Loucy (cell line): ENCODE data around the gene ALK.

Experiments
- H2AFZ ChIP-seq: fragments of 200-600 bp; sonication (generic); 2 replicates; pipeline ENCODE4 v1.6.0; 2016; ENCODE audit warnings: antibody characterized with exemption, mild to moderate bottlenecking, low read length, moderate library complexity
- H3F3A ChIP-seq: fragments of 200-600 bp; 2 replicates; pipeline ENCODE4 v1.6.0; 2016; ENCODE audit warnings: antibody characterized with exemption, low read depth, mild to moderate bottlenecking
- H3K27me3 ChIP-seq: fragments of 200-600 bp; sonication (generic); 2 replicates; pipeline ENCODE4 v1.6.1; 2014; ENCODE audit warnings: low read length, mild to moderate bottlenecking; ENCODE audit not compliant: insufficient read depth, poor library complexity, severe bottlenecking
- H3K36me3 ChIP-seq: fragments of 200-600 bp; sonication (generic); 2 replicates; pipeline ENCODE4 v1.6.1; 2016; ENCODE audit warnings: low read length; ENCODE audit not compliant: insufficient read depth
- H3K4me1 ChIP-seq: fragments of 200-600 bp; sonication (generic); 2 replicates; pipeline ENCODE4 v1.5.1; 2014; ENCODE audit warnings: low read length, mild to moderate bottlenecking; ENCODE audit not compliant: insufficient read depth, poor library complexity, severe bottlenecking
- H3K4me2 ChIP-seq: fragments of 200-600 bp; sonication (generic); 2 replicates; pipeline ENCODE4 v1.6.0; 2014; ENCODE audit warnings: antibody characterized with exemption, low read length, low read depth, mild to moderate bottlenecking; ENCODE audit not compliant: poor library complexity, severe bottlenecking
- H3K4me3 ChIP-seq: fragments of 200-600 bp; sonication (generic); 2 replicates; pipeline ENCODE4 v1.5.1; 2014; ENCODE audit warnings: low read length, mild to moderate bottlenecking, mixed read lengths; ENCODE audit not compliant: poor library complexity, severe bottlenecking
- H3K79me2 ChIP-seq: fragments of 200-600 bp; sonication (generic); 2 replicates; pipeline ENCODE4 v1.6.1; 2014; ENCODE audit warnings: low read length; ENCODE audit not compliant: insufficient read depth
- H3K9ac ChIP-seq: fragments of 200-600 bp; sonication (generic); 2 replicates; pipeline ENCODE4 v1.6.0; 2014; ENCODE audit warnings: mild to moderate bottlenecking, low read depth, low read length, moderate library complexity; ENCODE audit not compliant: poor library complexity, severe bottlenecking
- H3K9me2 ChIP-seq: fragments of 200-600 bp; sonication (generic); replicated peaks from 2 replicates; pipeline ENCODE4 v1.6.1; 2016; ENCODE audit warnings: low read depth, low read length, mixed read lengths
- H3K9me3 ChIP-seq: fragments of 200-600 bp; sonication (generic); 2 replicates; pipeline ENCODE4 v1.6.1; 2014; ENCODE audit warnings: mild to moderate bottlenecking, antibody characterized with exemption, low read length, low read depth; ENCODE audit not compliant: insufficient read depth
- H4K20me1 ChIP-seq: fragments of 200-600 bp; sonication (generic); 2 replicates; pipeline ENCODE4 v1.6.0; 2014; ENCODE audit warnings: antibody characterized with exemption, low read length, mild to moderate bottlenecking; ENCODE audit not compliant: insufficient read depth, poor library complexity, severe bottlenecking
- EZH2phosphoT487 ChIP-seq: fragments of 200-600 bp; IDR thresholded peaks from 2 replicates; pipeline ENCODE4 v1.6.1; 2018; ENCODE audit warnings: antibody characterized with exemption, mild to moderate bottlenecking, moderate library complexity, borderline replicate concordance
- TF ChIP-seq, protein P1 (sequence below): fragments of 200-600 bp; sonication (generic); conservative IDR thresholded peaks from 2 replicates; pipeline ENCODE4 v1.5.1; 2014; ENCODE audit warnings: mild to moderate bottlenecking, antibody characterized with exemption, low read length

Gene ALK

DNA sequence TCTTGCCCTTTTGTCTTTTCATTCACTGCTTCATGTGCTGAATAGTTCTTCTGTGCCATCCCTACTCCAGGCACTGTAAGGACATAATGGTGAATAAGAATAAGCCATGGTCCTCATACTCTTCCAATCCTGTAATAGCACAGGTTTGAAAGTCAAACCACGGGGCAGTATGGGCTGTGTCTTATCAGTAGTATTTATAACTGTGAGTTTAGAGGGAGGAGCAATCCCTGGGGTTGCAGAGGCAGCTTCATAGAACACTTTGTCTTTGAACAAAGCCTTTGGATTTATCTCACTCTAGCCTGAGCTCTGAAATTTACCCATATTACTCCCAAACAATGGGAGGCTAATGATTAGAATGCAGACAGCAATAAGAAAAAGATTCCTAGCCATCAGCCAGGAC is 30.2 kb upstream of the ALK start:
- Histone ChIP-seq H3K4me1 (no peaks in the 10 kb centered on the region), H3K9me2 (no peaks in the 10 kb centered on the region), H3K36me3 (no peaks in the 10 kb centered on the region), H3K4me3 (no peak overlapping the region), H3F3A (no peaks in the 10 kb centered on the region), H2AFZ (no peak overlapping the region), H3K9me3 (no peaks in the 10 kb centered on the region), H4K20me1 (no peaks in the 10 kb centered on the region), H3K79me2 (no peaks in the 10 kb centered on the region), H3K27me3 (no peaks in the 10 kb centered on the region), H3K4me2 (no peak overlapping the region), H3K9ac (no peak overlapping the region)
- TF ChIP-seq, protein P1, sequence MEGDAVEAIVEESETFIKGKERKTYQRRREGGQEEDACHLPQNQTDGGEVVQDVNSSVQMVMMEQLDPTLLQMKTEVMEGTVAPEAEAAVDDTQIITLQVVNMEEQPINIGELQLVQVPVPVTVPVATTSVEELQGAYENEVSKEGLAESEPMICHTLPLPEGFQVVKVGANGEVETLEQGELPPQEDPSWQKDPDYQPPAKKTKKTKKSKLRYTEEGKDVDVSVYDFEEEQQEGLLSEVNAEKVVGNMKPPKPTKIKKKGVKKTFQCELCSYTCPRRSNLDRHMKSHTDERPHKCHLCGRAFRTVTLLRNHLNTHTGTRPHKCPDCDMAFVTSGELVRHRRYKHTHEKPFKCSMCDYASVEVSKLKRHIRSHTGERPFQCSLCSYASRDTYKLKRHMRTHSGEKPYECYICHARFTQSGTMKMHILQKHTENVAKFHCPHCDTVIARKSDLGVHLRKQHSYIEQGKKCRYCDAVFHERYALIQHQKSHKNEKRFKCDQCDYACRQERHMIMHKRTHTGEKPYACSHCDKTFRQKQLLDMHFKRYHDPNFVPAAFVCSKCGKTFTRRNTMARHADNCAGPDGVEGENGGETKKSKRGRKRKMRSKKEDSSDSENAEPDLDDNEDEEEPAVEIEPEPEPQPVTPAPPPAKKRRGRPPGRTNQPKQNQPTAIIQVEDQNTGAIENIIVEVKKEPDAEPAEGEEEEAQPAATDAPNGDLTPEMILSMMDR = no peak
- no peak for TF ChIP-seq EZH2phosphoT487

DNA sequence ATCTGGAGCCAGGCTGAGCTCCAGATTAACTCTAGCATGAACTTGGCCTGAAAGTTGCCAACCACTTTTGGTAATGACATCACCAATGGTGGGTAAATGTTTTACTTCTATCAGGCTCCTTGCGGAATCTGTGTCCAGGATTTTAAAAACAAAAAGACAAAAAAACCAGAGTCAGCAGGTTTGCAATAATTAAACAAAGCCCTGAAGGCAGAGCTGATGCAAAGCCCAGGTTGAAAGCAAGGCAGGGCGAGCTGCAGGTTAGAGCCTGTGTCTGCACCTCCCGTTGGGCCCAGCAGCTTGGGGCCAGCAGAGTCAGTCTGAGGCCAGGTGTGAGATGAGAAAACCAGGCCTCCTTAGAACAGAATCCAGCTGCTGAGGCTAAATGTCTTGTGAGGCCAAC is 29.1 kb upstream of the ALK start:
- no peaks in the 10 kb centered on the region for H3K27me3 ChIP-seq
- H3K4me1 ChIP-seq = no peaks in the 10 kb centered on the region
- no peaks in the 10 kb centered on the region for H3K9me3 ChIP-seq
- no peak overlapping the region for H2AFZ ChIP-seq
- no peak overlapping the region for H3K4me3 ChIP-seq
- no peak overlapping the region for H3K4me2 ChIP-seq
- no peaks in the 10 kb centered on the region for H3F3A ChIP-seq
- no peaks in the 10 kb centered on the region for H3K36me3 ChIP-seq
- H3K79me2 ChIP-seq = no peaks in the 10 kb centered on the region
- H3K9ac ChIP-seq = no peak overlapping the region
- H4K20me1 ChIP-seq = no peaks in the 10 kb centered on the region
- no peaks in the 10 kb centered on the region for H3K9me2 ChIP-seq
- TF ChIP-seq, protein P1 = no peak
- no peak for TF ChIP-seq EZH2phosphoT487

DNA sequence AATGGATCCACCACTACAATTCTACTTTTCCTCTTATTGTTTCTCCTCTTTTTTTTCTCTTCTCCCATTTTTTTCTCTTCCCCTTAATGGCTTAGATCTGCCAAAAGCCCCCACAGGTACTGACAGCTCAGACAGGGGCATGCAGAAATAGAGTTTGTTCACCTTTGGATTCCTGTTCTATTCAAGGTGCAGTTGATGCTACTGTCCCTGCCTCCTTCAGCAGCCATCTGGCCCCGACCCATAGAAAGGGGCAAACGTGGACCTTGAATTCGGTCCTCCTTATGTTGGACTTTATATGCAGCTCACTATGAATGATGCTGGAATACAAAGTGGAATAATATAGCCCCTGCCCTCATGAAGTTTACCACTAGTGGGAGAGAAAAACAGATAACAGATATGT is 27.7 kb upstream of the ALK start:
- no peaks in the 10 kb centered on the region for H3K4me1 ChIP-seq
- H3K9me2 ChIP-seq = no peaks in the 10 kb centered on the region
- H3K36me3 ChIP-seq = no peaks in the 10 kb centered on the region
- H3F3A ChIP-seq = no peaks in the 10 kb centered on the region
- H3K27me3 ChIP-seq = no peaks in the 10 kb centered on the region
- H2AFZ ChIP-seq = no peak overlapping the region
- H3K4me3 ChIP-seq = no peak overlapping the region
- no peaks in the 10 kb centered on the region for H3K9me3 ChIP-seq
- no peaks in the 10 kb centered on the region for H3K79me2 ChIP-seq
- H4K20me1 ChIP-seq = no peaks in the 10 kb centered on the region
- H3K4me2 ChIP-seq = no peak overlapping the region
- TF ChIP-seq, protein P1 = no peak
- TF ChIP-seq EZH2phosphoT487 = no peak
- no peak overlapping the region for H3K9ac ChIP-seq
